ENCODE data around the gene VTI1A.

VTI1A gene

DNA sequence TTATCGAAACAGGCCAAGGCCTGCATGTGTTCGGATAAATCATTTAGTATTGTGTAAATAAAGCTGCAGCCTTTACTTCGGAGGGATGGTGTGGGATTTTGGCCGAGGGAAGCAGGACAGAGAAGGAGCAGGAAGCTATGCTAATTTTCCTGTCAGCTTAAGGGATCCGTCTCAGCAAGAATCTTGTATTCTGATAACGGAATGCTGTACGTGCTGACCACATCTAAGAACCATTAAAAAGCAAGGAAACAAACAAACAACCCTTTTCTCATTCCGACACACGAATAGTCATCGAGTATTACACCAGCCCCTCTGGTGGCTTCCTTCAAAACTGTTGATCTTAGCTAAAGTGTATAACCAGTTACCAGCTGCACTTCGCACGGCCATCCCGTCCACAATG lies 369.9 kb downstream of the VTI1A start:
- no peak for DNase-seq

DNA sequence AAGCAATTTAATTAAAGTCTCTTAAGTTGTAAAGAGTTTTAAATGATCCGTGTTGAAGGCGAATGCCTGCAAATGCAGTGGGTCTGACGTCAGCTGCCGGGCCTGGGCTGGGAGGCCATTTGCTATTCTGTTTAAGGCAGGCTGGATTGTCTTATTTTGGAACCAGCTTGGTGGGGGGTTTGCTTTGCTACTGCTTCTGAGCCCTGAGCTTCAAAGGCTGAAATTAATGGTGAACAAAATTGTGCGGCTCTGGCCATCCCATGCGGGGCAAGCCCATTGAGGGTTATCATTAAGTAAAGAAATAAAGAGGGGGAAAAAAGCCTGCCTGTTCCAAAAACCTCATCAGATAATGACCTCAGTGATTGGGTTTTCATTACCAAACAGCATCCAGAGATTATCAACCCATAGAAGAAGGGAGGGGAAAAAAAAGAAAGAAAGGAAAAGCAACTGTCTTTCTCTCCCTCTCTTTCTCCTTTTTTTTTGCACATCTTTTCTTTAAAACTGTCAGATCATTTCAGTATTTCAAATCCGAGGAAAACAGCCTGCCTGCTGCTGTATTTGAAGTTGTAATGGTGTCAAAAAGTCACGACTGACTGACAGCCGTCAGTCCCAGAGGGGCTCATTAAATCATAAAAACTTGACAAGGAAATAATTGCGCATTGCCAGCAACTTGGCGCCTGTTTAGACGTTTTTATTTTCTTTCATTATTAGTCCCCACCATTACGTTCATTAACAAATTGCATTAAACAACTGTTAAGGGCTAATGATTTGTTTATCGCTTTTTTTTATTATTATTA lies 371.2 kb downstream of the VTI1A start:
- no peak for DNase-seq

DNA sequence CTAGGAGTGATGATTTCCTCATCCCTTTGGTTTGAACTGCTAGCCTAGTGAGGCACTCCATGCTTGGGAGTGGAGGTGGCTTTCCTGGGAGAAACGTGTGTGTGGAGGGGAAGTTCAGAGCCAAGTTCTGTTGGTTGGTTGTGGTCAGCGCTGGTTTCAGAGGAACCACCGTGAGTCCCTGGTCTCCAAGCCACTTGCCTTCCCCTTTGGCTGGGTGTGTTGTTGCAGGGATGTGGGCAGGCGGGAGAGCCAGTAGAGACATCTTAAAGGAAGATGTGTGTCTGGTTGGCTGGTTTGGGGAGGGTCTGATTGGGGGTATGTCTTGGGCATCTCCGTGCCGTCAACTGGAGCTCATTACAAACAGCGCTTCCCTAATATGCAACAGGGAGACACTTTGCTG lies 372.2 kb downstream of the VTI1A start:
- no peak for DNase-seq

DNA sequence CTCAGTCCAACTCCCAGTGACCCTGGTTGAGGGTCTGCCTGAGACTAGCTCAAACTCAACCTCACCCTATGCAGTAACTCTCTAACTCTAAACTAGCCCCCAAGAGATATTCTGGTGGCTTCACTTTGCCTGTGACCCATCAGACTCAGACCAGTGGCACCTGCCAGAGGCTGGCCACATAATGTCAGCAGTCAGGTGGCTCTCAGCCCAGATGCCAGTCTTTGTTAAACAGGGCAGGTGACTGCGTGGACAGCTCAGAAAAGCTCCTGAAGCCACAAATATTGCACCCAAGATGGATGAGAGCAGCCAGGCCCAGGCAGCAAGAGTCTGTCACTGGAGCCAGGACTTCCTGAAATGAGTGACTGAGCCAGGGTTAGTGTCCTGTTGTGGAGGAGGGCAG lies 373.3 kb downstream of the VTI1A start:
- no peak for DNase-seq

DNA sequence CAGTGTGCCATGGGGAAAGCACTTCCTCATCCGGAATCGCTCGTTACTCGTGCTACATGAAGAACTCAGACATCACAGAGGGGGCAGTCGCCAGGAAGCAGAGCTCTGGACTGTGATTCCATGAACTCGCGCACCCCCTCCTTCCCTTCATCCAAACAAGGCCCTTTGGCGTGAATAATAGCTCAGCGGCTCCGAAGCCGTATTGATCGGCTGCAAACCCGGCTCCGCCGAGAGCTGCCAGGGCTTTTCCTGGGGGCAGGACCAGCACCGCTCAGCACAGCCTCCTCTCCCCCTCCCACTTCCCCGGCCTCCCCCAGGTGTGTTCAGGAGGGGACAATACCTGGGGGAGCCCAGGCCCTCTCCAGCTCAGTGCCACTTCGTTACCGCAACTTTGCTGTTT lies 374.0 kb downstream of the VTI1A start:
- no peak for DNase-seq

DNA sequence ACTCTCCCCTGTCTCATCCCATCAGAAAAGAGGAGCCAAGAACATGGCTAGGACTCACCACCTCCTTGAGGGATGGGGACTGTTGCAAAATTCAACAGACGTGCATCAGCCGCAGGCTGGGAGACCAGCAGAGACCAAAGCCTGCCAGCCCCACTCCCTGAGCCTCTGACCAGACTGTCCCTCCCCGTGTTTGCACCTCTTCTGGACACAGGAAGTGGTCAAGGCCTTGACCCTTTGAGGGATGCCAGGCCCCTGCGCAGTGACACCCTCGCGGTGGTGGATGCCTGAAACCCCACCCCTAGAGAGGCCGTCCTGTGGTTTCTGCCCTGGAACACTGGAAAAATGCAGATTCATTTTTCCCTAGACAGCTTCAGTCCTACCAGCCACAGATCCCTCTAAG lies 374.6 kb downstream of the VTI1A start:
- no peak for DNase-seq

DNA sequence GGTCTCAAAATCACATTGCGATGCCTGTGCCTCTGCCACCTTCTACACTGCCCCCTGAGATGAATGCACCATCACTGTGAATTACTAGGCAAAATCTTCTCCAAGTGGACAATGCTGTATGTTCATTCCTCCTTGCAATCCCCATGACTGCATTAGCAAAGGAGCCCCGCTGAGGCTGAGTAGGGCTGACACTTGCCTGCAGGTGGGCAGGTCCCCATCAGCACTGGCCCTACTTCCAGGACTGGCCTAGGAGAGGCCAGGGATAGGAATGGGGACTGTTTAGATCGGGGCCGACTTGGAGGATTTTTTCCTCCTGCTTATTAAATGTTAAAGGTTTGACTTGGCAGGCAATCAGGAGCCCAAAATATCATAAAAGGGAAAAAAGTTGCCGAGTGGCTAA lies 376.0 kb downstream of the VTI1A start:
- DNase-seq = no peak

DNA sequence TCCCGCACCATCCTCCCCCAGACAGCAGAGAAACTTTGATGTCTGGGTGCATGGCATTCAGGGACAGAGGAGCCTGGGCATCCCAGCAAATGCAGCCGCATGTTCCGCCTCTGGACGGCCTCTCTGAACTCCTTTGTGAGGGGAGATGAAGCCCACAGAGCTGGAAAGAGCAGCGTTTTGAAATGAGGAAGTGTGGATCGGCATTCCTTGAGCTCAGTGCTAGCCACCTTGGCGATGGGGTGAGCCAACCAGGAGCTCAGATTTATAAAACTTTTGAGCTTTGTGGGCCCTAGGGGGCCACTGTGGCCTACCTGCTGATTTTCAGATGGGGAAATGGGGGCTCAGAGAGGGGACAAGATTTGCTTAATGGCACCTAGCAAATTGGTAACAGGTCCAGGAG lies 376.6 kb downstream of the VTI1A start:
- DNase-seq = no peak

DNA sequence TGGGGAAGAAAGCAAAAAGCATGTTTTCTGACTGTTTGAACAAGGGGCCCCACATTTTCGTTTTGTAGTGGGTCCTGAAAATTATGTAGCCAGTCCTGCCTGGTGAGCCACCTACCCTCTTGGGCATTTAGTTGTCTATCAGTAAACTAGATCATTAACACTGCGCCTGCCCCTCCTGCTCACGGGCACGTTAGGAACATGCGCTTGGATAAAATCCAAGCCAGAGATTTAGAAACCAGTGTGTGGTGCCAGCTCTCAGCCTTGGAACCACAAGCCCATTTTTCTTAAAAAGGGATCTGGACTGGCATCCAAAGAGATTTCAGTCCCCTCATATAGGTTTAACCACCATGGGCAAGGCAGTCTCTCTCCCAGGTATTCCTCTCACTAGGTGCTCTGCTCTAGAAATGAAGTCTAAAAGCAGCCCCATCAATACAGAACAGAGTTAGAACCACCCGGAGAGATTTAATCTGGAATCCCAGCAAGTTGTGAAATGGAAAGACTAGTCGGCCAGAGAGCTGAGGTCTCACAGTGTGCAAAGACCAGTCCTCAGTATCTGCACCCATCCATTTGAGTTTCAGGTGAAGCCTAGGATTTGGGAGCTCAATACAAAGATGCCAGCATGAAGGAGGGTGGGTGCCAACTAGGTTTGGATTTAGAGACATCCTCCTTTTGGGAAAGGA lies 379.1 kb downstream of the VTI1A start:
- no peak for DNase-seq

DNA sequence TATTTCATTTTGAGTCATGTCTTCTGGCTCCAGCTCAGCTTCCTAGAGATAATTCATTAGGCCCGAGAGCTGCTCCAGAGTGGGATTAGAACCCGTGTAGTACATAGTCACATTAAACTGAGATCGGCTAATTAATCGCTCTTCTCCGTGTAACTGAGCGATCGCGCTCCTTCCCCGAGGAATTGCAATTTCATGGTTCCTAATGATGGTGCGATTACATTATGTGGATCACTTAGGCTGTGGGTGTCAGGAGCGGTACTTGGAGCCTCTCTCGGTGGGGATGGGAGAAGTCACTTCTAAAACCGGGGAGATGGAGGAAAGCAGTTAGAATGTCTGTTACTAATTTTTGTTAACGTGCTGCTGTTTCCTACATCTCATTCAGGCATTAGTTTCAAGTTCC lies 380.1 kb downstream of the VTI1A start:
- DNase-seq = no peak

DNA sequence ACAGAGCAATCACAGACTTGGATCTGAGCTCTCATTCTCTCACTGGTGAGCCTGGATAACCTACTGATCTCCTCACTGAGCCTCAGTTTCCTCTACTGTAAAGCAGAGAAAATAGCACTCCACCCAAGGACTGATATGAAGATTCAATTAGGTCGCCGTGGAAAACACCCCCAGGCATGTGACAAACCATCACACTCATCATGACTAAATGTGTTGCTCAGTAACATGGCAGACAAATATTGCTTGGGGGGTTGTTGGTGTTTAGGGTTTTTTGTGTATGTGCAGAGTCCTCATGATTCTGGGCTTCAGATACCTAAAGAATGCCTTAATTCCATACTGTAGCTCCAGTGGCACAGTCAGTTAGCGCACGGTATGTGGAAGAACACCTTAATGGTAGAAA lies 380.9 kb downstream of the VTI1A start:
- DNase-seq = no peak

DNA sequence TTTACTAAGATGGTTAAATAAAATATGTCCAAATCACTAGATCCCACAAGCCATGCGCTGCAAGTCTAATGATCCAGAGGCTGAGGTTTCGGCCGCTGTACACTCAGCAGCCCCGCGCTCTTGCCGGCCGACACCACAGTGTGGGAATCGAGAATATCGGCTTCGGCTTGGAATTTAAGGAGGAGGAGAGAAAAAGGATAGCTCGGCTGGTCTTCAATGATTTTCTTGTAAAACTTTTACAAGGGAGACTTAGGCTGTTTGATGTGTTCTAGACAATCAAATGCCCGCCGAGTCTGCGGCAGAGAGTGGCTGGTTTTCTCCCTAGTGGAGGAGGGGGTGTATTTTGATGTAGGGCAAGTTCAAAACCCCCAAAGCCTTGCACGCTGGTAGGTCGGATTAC lies 384.8 kb downstream of the VTI1A start:
- no peak for DNase-seq

DNA sequence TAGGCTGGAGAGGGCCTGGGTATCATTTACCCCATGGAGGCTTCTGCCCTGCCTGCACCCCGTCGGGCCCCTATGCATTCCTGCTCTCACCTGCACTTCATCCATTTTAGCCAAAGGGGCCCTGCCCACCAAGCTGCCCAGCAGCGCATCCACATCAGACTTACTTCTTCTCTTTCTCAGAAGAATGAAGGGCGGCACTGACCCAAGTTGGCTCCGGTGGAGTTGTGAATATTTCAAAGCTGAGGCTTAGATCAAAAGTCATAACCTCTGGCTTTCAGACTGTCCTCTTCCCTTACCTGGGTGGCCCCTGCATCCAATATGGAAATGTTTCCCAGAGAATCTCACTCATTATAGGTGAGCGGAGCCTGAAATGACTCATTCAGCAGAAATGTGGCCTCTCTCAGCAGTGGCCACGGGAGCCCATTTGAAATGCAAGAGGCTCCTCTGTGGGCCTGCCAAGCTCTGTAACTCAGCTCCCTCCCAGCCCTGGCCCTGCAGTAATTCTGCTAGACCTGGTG lies 385.4 kb downstream of the VTI1A start:
- DNase-seq = no peak

DNA sequence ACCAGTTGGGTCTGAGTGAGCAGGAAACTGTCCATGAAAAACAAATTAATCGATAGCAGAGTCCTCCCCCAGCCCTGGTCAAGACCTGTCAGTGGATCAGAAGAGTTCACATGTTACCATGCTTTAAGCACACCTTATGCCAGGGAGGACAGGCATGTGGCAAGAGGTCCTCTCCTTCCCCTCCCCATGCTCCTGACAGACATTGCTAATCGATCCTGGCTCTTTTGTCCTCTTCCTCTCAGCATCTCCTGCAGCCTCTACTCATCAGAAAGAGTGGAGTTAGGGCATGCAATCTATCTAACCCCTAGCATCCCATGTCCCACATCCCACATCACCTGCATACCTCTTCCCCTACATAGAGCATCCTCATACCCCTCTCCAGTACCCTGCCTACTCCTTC lies 385.9 kb downstream of the VTI1A start:
- DNase-seq = no peak

DNA sequence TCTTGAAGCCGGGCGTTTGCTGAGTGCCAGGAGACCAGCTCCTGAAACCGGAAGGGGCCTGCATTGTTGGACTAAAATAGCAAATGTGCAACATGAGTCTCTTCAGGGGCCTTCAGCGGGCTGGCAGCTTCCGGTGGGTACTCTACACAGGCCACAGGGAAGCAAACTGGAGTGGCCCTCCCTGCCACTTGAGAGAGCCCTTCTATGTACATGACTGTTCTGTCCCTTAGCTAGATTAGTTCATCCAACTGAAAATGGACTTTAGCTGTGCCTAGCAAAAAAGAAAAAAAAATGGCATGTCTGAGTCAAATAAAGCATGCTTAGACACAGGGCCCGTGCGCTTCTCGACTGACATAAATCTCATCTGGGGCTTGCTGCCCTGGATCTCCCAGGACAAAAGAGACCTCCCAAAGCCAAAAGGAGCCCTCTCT lies 387.8 kb downstream of the VTI1A start:
- no peak for DNase-seq

DNA sequence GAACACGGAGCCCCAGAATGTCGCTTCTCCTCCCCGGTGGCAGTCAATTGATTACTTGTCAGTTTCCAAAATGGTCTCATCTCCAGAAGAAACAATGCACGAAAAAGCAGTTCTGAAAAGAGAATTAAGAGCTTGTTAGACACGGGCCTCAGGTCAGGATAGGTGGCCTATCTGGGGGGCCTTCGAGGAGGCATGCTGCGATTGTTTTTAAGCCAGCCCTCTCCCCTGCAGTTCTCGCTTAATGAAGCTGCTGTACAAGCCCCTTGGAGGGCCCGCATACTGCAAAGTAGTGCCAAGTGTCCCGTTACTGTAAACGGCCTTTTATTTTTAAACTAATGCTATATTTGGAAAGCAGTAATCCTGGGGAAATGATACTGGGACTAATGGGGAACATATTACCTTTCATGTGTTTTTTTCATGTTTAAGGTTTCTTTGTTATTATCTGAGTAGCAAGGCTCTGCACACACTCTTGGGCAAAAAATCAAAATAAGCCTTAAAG lies 388.3 kb downstream of the VTI1A start:
- DNase-seq = no peak

DNA sequence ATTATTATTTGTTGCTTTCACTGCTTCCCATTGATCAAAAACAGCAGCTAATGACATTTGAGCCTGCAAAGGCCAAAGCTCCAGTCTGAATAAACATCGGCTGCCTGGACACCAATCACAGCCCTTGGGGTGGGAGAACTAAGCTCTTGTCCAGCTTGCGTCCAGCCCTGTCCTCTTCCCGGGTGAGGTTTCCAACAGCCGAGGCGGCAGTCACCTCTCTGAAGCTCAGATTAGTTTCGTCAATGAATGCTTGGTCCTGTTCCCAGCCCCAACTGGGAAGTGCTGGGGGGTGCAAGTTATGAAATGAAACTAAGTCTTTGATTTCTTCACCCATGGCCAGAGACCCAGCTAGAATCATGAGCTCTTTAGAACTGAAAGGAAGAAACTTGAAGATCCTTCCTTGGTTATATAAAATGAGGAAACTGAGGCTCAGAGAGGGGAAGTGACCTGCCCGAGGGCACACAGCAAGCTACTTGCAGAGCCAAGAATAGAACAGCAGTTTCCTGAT lies 389.0 kb downstream of the VTI1A start:
- DNase-seq = no peak

DNA sequence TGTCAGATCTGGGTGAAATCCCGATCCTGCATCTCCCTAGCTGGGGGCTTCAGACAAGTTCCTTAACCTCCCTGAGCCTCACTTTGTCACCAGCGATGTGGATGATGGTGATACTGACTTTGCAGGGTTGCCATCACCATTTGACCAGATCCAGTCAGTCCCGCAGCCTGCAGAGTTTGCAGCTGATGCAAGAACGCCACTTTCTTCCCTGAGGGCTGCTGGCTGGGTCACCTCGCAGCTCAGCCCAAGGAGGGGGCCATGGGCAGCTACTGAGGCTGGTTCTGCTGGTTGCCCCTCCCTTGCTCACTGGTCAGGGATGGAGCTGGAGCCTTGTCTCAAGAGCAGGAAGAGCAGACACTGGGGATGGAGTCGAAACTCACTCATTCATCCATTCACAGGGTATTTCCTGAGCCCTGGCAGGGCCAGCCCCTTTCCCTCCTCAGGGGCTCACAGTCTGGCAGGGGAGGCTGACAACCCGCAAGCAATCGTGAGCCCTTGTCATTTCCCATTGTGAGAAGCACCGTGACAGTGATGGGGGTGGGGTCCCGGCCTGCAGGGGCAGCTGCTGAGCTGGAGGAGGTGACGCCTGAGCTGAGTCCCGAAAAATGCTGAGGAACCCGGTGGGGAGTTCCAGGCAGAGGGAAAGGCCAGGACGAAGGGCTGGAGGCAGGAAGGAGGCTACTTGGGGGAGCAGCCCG lies 391.9 kb downstream of the VTI1A start:
- DNase-seq = no peak

DNA sequence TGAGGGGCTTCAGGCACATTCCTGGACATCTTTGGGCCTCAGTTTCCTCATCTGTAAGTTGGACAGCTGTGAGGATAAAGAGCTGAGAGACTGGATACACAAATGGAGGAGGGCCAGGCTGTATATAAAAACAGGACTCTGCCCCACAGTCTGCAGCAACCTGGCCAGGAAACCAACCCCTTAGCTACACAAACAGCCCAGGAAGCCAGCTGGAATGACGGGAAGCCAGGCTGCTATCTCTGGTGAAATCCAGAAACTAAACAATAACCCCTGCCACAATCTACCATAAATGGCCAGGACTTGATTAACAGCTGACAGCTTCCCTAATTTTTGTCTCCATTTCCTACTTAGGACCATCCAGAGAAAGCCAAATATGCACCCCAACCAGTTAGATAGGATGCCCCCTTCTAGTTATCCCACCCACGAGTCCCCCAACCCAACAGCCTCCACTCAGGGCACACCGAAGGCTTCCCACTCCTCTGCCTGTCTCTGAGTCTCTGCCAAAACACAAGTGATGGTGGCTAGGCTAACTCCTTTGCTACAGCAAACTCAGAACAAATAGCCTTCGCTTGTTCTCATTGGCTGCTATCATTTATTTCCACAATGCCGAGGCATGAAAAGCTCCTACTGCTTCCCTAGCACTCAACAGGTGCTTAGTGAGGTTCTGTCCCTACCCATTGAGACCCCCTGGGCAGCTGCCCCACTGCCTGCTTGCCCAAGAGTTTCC lies 393.1 kb downstream of the VTI1A start:
- DNase-seq = no peak

DNA sequence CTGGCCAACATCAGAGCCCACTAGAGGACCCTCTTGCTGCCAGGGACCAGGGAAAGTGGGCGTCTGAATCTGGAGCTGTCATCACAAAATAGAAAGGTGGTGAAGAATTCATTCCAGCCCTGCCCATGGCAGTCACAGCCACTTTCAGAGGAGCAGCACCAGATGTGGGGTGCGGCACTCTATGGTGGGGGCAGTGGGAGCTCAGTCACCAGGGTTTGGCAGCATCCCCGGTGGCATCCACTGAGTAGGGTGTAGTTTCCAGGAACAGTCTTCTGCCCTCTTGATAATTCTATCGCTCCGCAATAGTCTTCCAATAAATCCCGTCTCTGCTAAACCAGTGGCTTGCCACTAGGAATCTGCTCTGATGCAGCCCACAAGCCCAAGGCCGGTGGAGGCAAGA lies 394.5 kb downstream of the VTI1A start:
- no peak for DNase-seq

DNA sequence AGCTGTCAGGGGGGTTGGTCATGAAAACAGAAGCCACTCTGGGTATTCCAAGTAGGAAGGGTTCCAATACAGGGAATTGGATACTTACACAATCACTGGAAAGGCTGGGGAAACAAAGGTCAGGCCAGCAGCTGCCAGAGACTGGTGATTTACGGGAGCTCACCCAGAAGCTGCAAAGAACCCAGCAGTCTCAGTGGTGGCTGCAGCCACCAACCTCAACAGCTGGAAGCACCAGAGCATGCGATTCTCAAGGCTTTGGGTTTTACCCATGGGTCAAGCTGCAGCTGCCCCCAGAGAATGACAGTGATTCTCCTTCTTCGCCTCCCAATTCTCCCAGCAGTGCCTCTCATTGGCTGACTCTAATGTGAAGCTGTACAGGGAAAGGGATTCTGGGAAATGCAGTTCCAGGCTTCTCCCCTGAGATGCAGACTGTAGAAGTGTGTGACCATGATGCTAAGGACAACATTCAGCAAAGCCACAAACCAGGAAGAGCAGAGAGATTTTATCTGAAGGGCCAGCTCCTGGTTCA lies 395.9 kb downstream of the VTI1A start:
- DNase-seq = no peak

DNA sequence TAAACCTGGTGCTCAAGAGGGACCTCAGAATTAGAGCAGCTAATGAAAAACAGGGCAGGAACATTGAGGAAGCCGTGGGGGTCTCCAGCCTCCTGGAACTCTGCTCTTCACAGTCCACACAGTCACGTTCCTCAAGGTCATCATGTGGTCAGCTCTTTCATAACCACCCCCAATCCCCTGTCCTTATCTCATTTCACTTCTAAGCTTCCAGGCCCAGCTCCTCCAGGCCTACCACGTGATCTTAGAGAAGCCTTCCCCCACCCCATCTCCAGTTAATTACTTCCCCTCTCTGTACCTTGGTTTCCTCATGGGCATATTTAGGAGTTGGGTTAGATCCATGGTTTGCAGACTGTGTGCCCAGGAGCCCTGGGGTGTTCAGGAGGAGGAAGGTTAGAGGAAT lies 396.6 kb downstream of the VTI1A start:
- DNase-seq = no peak

All from T1000 (cell line).